GM10266 (cell line): ENCODE data around the gene SF3B5.

Experiments
- DNase-seq: peaks from one replicate; pipeline ENCODE4 v3.0.0; 2012; ENCODE audit errors: extremely low spot score
- TF ChIP-seq, protein P1 (sequence below): IDR thresholded peaks from 2 replicates; pipeline ENCODE4 v1.5.1; 2012; ENCODE audit warnings: mild to moderate bottlenecking, low read depth; ENCODE audit not compliant: control insufficient read depth, insufficient read depth; ENCODE audit errors: missing control alignments

SF3B5 gene

DNA sequence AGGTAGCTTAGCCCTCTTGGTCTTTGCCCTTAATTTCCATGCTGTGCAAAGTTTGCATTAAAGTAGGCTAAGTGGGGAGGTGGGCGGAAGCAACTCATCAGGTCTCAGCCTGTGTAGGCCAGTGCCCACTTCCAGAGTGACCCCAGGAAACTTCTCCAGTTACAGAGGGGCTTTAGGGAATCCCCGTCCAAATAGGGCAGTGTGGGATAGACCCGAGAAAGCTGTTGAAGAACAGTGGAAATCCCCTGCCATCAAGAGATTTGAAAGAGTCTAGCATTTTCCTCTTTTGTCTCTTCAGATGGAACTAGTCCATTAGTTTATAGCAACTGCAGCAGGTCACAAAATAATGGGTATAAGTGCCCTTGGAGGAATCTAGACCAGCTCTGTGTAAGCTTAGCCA, 20.2 kb downstream of the SF3B5 start:
- TF ChIP-seq, protein P1, sequence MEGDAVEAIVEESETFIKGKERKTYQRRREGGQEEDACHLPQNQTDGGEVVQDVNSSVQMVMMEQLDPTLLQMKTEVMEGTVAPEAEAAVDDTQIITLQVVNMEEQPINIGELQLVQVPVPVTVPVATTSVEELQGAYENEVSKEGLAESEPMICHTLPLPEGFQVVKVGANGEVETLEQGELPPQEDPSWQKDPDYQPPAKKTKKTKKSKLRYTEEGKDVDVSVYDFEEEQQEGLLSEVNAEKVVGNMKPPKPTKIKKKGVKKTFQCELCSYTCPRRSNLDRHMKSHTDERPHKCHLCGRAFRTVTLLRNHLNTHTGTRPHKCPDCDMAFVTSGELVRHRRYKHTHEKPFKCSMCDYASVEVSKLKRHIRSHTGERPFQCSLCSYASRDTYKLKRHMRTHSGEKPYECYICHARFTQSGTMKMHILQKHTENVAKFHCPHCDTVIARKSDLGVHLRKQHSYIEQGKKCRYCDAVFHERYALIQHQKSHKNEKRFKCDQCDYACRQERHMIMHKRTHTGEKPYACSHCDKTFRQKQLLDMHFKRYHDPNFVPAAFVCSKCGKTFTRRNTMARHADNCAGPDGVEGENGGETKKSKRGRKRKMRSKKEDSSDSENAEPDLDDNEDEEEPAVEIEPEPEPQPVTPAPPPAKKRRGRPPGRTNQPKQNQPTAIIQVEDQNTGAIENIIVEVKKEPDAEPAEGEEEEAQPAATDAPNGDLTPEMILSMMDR: no peak
- DNase-seq: no peak

DNA sequence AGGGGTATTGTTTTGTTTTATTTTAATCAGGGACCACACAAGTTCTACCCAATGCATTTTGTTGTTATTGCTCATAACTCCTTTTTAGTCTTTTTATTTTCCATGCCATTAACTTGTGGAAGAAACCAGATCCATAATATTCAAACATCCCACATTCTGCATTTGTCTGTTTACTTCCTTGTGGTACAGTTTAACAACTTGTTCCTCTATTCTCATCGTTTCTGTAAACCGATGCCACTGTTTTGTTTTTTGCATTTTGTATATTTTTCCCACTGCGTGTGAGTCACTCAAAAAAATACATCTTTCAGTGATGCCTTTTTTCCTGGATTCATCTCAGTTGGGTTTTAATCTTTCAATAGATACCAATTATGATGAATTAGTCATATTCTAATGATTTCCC, 22.3 kb downstream of the SF3B5 start:
- TF ChIP-seq, protein P1: no peak
- DNase-seq: no peak

DNA sequence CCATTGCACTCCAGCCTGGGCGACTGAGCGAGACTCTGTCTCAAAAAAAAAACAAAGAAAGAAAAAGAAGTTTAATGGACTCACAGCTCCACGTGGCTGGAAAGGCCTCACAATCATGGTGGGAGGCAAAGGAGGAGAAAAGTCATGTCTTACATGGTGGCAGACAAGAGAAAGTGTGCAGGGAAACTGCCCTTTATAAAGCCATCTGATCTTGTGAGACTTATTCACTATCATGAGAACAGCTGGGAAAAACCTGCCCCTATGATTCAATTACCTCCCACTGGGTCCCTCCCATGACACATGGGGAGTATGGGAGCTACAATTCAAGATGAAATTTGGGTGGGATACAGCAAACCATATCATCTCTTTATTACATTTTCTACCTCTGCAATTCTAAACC, 25.9 kb downstream of the SF3B5 start:
- TF ChIP-seq, protein P1: no peak
- DNase-seq: no peak

DNA sequence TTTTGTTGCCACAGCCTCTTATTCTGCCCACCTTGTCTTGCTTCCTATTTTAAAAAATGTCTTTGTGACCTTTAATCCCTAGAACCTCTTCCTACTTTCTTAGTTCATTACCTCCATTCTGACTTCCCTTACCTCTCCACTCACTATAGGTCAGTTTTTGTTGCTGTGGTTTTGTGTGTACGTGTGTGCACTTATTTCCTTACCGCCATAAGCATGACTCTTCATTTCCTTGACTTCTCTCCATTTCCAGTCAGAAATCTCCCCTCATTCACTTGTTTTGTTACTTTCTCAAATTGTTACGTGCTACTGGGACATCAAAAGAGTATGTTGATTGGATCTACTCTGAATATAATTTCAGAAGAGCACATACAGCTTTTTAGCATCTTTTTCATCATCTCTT, 26.6 kb downstream of the SF3B5 start:
- TF ChIP-seq, protein P1: no peak
- DNase-seq: no peak

DNA sequence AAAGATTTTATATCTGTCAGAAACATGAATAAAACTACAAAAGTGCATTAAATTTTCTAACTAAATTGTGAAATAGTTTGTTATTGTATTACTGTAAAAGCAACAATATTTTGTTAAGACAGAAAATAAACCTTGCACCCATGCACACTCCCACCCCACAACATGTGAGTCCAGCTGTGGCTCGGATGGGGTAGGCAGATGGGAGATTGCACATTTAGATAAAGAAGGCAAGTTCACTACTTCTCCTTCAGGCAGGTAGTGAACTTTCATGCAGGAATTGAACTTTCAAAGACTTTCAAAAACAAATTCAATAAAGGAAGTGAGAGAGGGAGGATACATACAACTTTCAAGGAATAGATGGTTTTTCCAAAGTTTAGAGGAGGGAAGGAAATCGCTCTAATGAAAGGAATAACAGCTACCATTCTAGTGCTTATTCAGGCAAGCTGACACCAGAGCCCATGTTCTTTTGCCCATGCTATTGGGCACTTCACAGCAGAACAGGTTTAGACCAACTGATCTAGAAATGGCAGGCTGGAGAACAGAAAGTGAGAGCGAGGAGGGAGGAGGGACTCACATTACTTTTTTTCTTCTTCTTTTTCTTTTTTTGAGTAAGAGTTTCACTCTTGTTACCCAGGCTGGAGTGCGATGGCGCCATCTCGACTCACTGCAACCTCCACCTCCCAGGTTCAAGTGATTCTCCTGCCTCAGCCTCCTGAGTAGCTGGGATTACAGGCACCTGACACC, 28.5 kb downstream of the SF3B5 start:
- peak; percentile 66 for DNase-seq
- TF ChIP-seq, protein P1: no peak

DNA sequence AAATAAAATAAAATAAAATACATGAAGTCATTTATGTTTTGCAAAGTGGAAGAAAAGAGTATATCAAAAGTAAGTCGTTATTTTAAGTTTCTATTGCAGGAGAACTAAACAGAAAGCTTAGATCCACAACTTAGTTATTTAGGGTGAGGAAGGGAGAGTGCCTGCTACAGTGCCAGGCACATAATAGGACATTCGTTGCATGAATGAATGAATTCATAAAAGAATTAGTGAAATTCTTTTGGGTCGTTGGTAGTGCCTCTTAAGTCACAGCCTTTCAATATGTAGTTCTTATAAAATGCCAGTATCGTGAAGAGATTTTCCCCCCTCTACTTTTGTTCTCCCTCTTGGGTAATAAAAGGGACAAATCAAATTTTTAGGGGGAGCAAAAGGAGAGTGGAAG, 29.1 kb downstream of the SF3B5 start:
- no peak for DNase-seq
- TF ChIP-seq, protein P1: no peak

DNA sequence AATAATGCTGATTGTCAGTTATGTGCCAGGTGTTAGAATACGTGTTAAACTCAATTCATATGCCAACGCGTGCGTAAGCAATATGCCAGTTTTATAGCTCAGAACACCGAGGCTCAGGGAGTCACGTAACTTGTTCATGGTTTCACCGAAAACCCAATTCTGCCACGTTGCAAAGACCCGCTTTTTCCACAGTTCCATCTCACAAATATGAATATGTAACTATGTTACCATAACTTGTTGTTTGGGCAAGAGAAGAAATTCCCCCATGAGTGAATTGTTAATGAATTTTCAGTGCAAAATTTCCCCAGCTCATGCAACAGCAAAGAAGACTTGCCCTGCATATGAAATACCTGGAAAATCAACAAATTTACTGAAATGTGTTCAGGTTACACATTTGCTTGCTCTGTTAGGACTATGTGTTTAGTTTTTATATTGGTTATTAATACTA, 30.1 kb downstream of the SF3B5 start:
- TF ChIP-seq, protein P1: no peak
- DNase-seq: peak; percentile 19
